OCI-LY3 (cell line): ENCODE measurements around the gene INTS15.

ENCODE experiments used
- H2AFZ ChIP-seq: fragments of 200-600, 300-600 bp; shearing (Covaris generic); 2 replicates; pipeline ENCODE4 v1.6.0; 2014; ENCODE audit warnings: antibody characterized with exemption, low read depth, low read length
- H3K27ac ChIP-seq: fragments of 200-600, 300-600 bp; sonication (generic); 2 replicates; pipeline ENCODE4 v1.5.1; 2014; ENCODE audit warnings: mild to moderate bottlenecking, low read length, moderate library complexity, mixed read lengths
- H3K27me3 ChIP-seq: fragments of 200-600, 300-600 bp; sonication (generic); 2 replicates; pipeline ENCODE4 v1.6.1; 2014; ENCODE audit warnings: low read depth, low read length, mixed read lengths
- H3K36me3 ChIP-seq: fragments of 200-600, 300-600 bp; sonication (generic); replicated peaks from 2 replicates; pipeline ENCODE3; 2014; ENCODE audit warnings: low read depth, low read length, mixed read lengths
- H3K4me1 ChIP-seq: fragments of 300-600, 200-600 bp; sonication (generic); 2 replicates; pipeline ENCODE4 v1.6.1; 2014; ENCODE audit warnings: low read length, mixed read lengths
- H3K4me2 ChIP-seq: fragments of 200-600, 300-600 bp; sonication (generic); 2 replicates; pipeline ENCODE4 v1.6.1; 2014; ENCODE audit warnings: low read length, mixed read lengths
- H3K4me3 ChIP-seq: fragments of 300-600, 200-600 bp; sonication (generic); 2 replicates; pipeline ENCODE4 v1.5.1; 2014; ENCODE audit warnings: antibody characterized with exemption, mild to moderate bottlenecking, low read length, moderate library complexity
- H3K79me2 ChIP-seq: fragments of 300-600, 200-600 bp; shearing (Covaris generic); 2 replicates; pipeline ENCODE4 v1.6.1; 2014; ENCODE audit warnings: mild to moderate bottlenecking, low read length, mixed read lengths
- H3K9ac ChIP-seq: fragments of 300-600, 200-600 bp; shearing (Covaris generic); 2 replicates; pipeline ENCODE4 v1.6.0; 2014; ENCODE audit warnings: mild to moderate bottlenecking, low read length, moderate library complexity
- H3K9me3 ChIP-seq: fragments of 200-600, 300-600 bp; shearing (Covaris generic); 2 replicates; pipeline ENCODE4 v1.6.1; 2014; ENCODE audit warnings: low read length, mixed read lengths; ENCODE audit not compliant: insufficient read depth
- H4K20me1 ChIP-seq: fragments of 200-600, 300-600 bp; sonication (generic); 2 replicates; pipeline ENCODE4 v1.6.1; 2016; ENCODE audit warnings: low read length, mixed read lengths; ENCODE audit not compliant: insufficient read depth
- CTCF ChIP-seq: fragments of 200-600, 300-600 bp; sonication (generic); IDR thresholded peaks from 2 replicates; pipeline ENCODE4 v1.5.1; 2014; ENCODE audit warnings: antibody characterized with exemption, low read length, low read depth
- EZH2phosphoT487 ChIP-seq: fragments of 200-600 bp; shearing (Covaris generic); IDR thresholded peaks from 2 replicates; pipeline ENCODE4 v1.6.1; 2018; ENCODE audit warnings: antibody characterized with exemption, mixed run types, low read depth

INTS15 gene

GRCh38 chr7:6655636-6656385 is 66.0 kb downstream of the INTS15 start:
- H2AFZ ChIP-seq, result no peak overlapping the region
- no peaks in the 10 kb centered on the region for H3K79me2 ChIP-seq
- H3K4me3 ChIP-seq, result no peak overlapping the region
- H3K9ac ChIP-seq, result no peak overlapping the region
- H3K4me2 ChIP-seq, result no peak overlapping the region
- no peaks in the 10 kb centered on the region for H3K27me3 ChIP-seq
- no peaks in the 10 kb centered on the region for H3K4me1 ChIP-seq
- peaks cover 34% of the 10 kb centered on the region for H3K36me3 ChIP-seq
- no peaks in the 10 kb centered on the region for H3K9me3 ChIP-seq
- H3K27ac ChIP-seq, result no peak overlapping the region
- TF ChIP-seq EZH2phosphoT487 (no peak), CTCF (no peak)
- no peaks in the 10 kb centered on the region for H4K20me1 ChIP-seq

- Histone ChIP-seq H3K9me3 (no peaks in the 10 kb centered on the region), H3K27me3 (no peaks in the 10 kb centered on the region), H3K27ac (no peak overlapping the region), H3K79me2 (no peaks in the 10 kb centered on the region), H3K36me3 (peaks cover 31% of the 10 kb centered on the region), H3K4me3 (no peak overlapping the region), H4K20me1 (no peaks in the 10 kb centered on the region), H2AFZ (no peak overlapping the region), H3K4me1 (no peaks in the 10 kb centered on the region), H3K9ac (no peak overlapping the region), H3K4me2 (no peak overlapping the region)
- TF ChIP-seq CTCF (no peak), EZH2phosphoT487 (no peak)
Observed at GRCh38 chr7:6656413-6656812, 66.6 kb downstream of the INTS15 start.
